Measurements from ENCODE around the gene CCDC154.

- TF ChIP-seq, protein P1, sequence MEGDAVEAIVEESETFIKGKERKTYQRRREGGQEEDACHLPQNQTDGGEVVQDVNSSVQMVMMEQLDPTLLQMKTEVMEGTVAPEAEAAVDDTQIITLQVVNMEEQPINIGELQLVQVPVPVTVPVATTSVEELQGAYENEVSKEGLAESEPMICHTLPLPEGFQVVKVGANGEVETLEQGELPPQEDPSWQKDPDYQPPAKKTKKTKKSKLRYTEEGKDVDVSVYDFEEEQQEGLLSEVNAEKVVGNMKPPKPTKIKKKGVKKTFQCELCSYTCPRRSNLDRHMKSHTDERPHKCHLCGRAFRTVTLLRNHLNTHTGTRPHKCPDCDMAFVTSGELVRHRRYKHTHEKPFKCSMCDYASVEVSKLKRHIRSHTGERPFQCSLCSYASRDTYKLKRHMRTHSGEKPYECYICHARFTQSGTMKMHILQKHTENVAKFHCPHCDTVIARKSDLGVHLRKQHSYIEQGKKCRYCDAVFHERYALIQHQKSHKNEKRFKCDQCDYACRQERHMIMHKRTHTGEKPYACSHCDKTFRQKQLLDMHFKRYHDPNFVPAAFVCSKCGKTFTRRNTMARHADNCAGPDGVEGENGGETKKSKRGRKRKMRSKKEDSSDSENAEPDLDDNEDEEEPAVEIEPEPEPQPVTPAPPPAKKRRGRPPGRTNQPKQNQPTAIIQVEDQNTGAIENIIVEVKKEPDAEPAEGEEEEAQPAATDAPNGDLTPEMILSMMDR (conservative IDR thresholded peaks at IDR 0.05; ENCODE audit: low read length): no peak
- TF ChIP-seq EZH2phosphoT487 (IDR thresholded peaks at IDR 0.05; ENCODE audit: borderline replicate concordance, low read depth, low read length): no peak
These were observed 9.0 kb upstream of the CCDC154 start for GRCh38 chr16:1453316-1453715.
